Peyer's patch (tissue), 4 donors: ENCODE results near the gene RASSF8. TPM values are rescaled to one million over a fixed set of nuclear protein-coding genes. Genes with fewer than 3 reads are reported as not detected.

ENCODE experiments used
- DNase-seq, 3 donors: peaks; one replicate each; pipeline ENCODE4 v3.0.0-alpha.2; 2017 to 2019
- H3K27ac ChIP-seq, 4 donors: fragments of 200-600 bp; sonication (generic); one replicate each; pipeline ENCODE4 v1.5.1; 2016 to 2019
- H3K27me3 ChIP-seq, 2 donors: fragments of 200-600 bp; sonication (generic); one replicate each; pipeline ENCODE4 v1.5.1; 2019
- H3K36me3 ChIP-seq, 3 donors: fragments of 200-600 bp; sonication (generic); one replicate each; pipeline ENCODE4 v1.5.1; 2016 to 2019
- H3K4me1 ChIP-seq, 4 donors: fragments of 200-600 bp; sonication (generic); one replicate each; pipeline ENCODE4 v1.5.1; 2016 to 2019
- H3K4me3 ChIP-seq, 4 donors: fragments of 200-600 bp; sonication (generic); 1 replicate in 3 of 4; 2 replicates in 1 of 4; pipeline ENCODE4 v1.5.1; 2016 to 2019; ENCODE audit warnings: mild to moderate bottlenecking in 1 of 4
- H3K9me3 ChIP-seq, 4 donors: fragments of 200-600 bp; sonication (generic); one replicate each; pipeline ENCODE4 v1.5.1; 2016 to 2019; ENCODE audit warnings: mild to moderate bottlenecking in 1 of 4
- POLR2A ChIP-seq, 2 donors: fragments of 450-650 bp; IDR thresholded peaks; one replicate each; pipeline ENCODE4 v1.5.1; 2017; ENCODE audit warnings: antibody characterized with exemption in 2 of 2, mild to moderate bottlenecking in 2 of 2, moderate library complexity in 2 of 2
- total RNA-seq, 4 donors: library from RNA; depleted of rRNA; stranded (reverse); fragments of >200 nt; gene quantifications; one replicate each; pipeline ENCODE4 v1.1.0, GENCODE V29; 2016
- TF ChIP-seq, protein P1 (sequence below), 6 experiments: fragments of 450-650 bp in 4 of 6; fragments of 200-600 bp in 2 of 6; sonication (generic) in 1 of 6; IDR thresholded peaks; one replicate each; pipeline ENCODE4 v1.5.1; 2017 to 2019; ENCODE audit warnings: antibody characterized with exemption in 6 of 6, mild to moderate bottlenecking in 3 of 6, moderate library complexity in 1 of 6

Gene RASSF8
- total RNA-seq, 4 donors from 2014 or later, result 1.2 to 56.9 (median 12.0) TPM

DNA sequence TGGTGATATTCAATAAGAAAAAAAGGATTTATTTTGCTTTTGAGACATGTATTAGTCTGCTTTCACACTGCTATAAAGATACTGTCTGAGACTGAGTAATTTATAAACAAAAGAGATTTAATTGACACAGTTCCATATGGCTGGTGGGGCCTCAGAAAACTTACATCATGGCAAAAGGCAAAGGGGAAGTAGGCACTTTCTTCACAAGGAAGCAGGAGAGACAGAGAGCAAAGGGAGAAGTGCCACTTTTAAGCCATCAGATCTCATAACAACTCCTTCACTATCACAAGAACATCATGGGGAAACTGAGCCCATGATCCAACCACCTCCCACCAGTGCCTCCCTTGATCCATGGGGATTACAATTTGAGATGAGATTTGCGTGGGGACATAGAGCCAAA is 122.4 kb downstream of the RASSF8 start:
- no peak for DNase-seq
- Histone ChIP-seq H3K9me3 (no peaks in the 10 kb centered on the region), H3K36me3 (no peaks in the 10 kb centered on the region), H3K27me3 (no peaks in the 10 kb centered on the region), H3K27ac (no peak overlapping the region), H3K4me3 (no peak overlapping the region), H3K4me1 (no peaks in the 10 kb centered on the region)
- no peak for TF ChIP-seq POLR2A (IDR thresholded peaks at IDR 0.05)
- TF ChIP-seq, protein P1, sequence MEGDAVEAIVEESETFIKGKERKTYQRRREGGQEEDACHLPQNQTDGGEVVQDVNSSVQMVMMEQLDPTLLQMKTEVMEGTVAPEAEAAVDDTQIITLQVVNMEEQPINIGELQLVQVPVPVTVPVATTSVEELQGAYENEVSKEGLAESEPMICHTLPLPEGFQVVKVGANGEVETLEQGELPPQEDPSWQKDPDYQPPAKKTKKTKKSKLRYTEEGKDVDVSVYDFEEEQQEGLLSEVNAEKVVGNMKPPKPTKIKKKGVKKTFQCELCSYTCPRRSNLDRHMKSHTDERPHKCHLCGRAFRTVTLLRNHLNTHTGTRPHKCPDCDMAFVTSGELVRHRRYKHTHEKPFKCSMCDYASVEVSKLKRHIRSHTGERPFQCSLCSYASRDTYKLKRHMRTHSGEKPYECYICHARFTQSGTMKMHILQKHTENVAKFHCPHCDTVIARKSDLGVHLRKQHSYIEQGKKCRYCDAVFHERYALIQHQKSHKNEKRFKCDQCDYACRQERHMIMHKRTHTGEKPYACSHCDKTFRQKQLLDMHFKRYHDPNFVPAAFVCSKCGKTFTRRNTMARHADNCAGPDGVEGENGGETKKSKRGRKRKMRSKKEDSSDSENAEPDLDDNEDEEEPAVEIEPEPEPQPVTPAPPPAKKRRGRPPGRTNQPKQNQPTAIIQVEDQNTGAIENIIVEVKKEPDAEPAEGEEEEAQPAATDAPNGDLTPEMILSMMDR (IDR thresholded peaks at IDR 0.05), result no peak

DNA sequence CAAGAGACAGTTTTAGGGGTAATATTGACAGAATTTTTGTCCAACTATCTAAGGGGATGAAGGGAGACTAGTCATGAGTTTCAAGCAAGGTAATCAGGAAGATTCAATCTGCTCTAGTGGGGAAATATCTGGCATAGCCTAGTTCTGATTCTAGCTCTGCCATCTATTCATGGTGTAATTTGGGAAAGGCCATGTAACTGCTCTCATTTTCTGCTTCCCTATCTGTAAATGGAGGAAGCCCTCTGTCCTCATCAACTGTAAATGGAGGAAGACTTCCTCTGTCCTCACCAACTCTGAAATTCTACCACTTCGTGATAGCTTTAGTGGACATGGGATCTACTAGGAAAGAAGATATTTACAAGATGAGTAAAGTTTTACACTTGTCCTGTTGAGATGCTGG is 128.5 kb downstream of the RASSF8 start:
- Histone ChIP-seq H3K27me3 (no peaks in the 10 kb centered on the region), H3K9me3 (no peaks in the 10 kb centered on the region)

DNA sequence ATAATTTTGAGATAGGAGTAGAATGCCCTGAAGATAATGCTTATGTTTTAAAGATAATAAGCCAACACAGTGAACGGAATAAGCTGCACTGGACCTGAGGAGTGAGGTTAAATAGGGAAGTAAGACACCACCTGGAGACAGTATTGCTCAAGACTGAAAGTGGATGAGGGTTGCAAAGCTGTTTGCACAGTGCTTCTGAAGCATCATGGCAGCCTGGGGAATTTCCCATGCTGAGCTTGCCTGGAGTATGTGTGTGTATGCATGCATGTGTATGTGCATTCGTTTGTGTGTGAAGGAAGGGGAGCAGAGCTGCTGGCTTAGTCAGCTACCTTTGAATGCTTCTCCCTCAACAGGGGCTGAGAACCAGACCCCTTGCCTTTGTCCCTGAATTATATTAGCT is 130.5 kb downstream of the RASSF8 start:
- TF ChIP-seq POLR2A (IDR thresholded peaks at IDR 0.05), result no peak
- TF ChIP-seq, protein P1 (IDR thresholded peaks at IDR 0.05), result no peak
- H3K4me3 ChIP-seq, result no peak overlapping the region
- H3K27me3 ChIP-seq, result no peaks in the 10 kb centered on the region
- no peaks in the 10 kb centered on the region for H3K4me1 ChIP-seq
- no peak overlapping the region for H3K27ac ChIP-seq
- no peaks in the 10 kb centered on the region for H3K36me3 ChIP-seq
- no peaks in the 10 kb centered on the region for H3K9me3 ChIP-seq
- no peak for DNase-seq

More for the DNA sequence above, 128.5 kb downstream of the RASSF8 start:
- DNase-seq, result no peak
- no peaks in the 10 kb centered on the region for H3K36me3 ChIP-seq
- H3K27ac ChIP-seq, result no peak overlapping the region
- H3K4me3 ChIP-seq, result no peak overlapping the region
- no peak for TF ChIP-seq POLR2A (IDR thresholded peaks at IDR 0.05)
- TF ChIP-seq, protein P1 (IDR thresholded peaks at IDR 0.05), result no peak
- no peaks in the 10 kb centered on the region for H3K4me1 ChIP-seq

DNA sequence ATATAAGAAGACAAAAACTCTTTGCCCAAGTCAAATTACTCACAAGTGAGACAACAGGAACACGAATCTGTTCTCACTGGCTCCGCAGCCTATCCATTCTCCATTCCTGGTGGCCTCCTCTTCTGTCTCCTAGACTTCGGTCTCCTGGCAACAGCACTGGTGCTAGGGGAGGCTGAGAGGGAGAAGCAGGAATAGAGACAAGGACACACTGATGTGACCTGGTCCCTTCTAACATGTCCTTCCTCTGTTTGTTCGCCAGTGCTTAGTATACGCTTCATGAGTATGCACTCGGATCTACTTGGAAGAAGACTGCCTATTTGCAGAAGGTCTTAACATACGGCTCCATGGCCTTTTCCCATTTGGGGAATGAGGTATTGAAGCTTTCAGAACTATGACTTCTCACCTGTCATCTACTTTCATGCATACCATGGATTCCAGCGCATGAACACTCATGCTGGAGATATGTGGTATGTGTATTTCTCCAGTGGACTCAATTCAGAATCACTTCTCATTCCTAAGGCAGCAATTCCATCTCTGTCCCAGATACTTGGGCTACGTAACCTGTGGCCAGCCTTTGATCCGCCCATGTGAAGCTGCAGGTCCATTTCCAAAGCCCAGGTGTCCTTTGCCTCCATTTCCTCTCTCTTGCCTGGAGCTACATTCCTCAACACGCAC is 132.5 kb downstream of the RASSF8 start:
- H3K36me3 ChIP-seq, result no peaks in the 10 kb centered on the region
- TF ChIP-seq, protein P1 (IDR thresholded peaks at IDR 0.05), result no peak
- TF ChIP-seq POLR2A (IDR thresholded peaks at IDR 0.05), result no peak
- no peak overlapping the region for H3K27ac ChIP-seq
- DNase-seq, result no peak
- H3K27me3 ChIP-seq, result no peaks in the 10 kb centered on the region
- no peaks in the 10 kb centered on the region for H3K4me1 ChIP-seq
- no peaks in the 10 kb centered on the region for H3K9me3 ChIP-seq
- no peak overlapping the region for H3K4me3 ChIP-seq

DNA sequence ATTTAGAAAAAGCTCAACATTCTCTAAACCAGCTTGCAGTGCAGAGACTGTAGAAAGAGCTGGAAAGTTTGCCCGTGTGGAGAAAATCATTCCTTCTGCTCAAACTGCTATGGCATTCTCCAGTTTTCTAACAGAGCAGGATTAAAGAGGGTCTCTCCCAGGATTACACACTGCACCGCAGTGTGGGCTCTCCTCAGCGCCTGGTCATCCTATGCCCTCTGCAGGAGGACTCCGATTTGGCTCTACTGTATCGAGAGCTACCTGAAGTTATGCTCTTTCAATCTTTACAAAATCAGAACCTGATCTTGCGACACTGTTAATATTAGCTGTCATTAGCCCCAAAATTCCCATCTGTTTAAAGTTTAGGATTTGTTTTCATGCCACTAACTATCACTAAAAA is 133.3 kb downstream of the RASSF8 start:
- no peak for DNase-seq

More for the DNA sequence above, 133.3 kb downstream of the RASSF8 start:
- no peak for TF ChIP-seq POLR2A (IDR thresholded peaks at IDR 0.05)
- TF ChIP-seq, protein P1 (IDR thresholded peaks at IDR 0.05), result no peak
- no peaks in the 10 kb centered on the region for H3K9me3 ChIP-seq
- H3K4me1 ChIP-seq, result no peaks in the 10 kb centered on the region
- no peaks in the 10 kb centered on the region for H3K36me3 ChIP-seq
- no peak overlapping the region for H3K4me3 ChIP-seq
- no peak overlapping the region for H3K27ac ChIP-seq
- no peaks in the 10 kb centered on the region for H3K27me3 ChIP-seq
